Transverse colon (tissue), 4 donors: ENCODE results near the gene MRPL20. TPM values are rescaled to one million over a fixed set of nuclear protein-coding genes. Genes with fewer than 3 reads are reported as not detected.

Experiments used
- DNase-seq: peaks from one replicate; pipeline ENCODE4 v3.0.0-alpha.2; 2019
- H3K27ac ChIP-seq, 4 donors: fragments of 200-600 bp; sonication (generic); 2 replicates each; pipeline ENCODE4 v1.5.1; 2016 to 2018; ENCODE audit warnings: inconsistent platforms in 4 of 4
- H3K27me3 ChIP-seq: fragments of 200-600 bp; sonication (generic); 2 replicates; pipeline ENCODE4 v1.5.1; 2017; ENCODE audit warnings: inconsistent platforms
- H3K36me3 ChIP-seq, 4 donors: fragments of 200-600 bp; sonication (generic); 2 replicates each; pipeline ENCODE4 v1.5.1; 2017 to 2019; ENCODE audit warnings: inconsistent platforms in 4 of 4
- H3K4me1 ChIP-seq, 4 donors: fragments of 200-600 bp; sonication (generic); 2 replicates each; pipeline ENCODE4 v1.5.1; 2017 to 2020; ENCODE audit warnings: inconsistent platforms in 4 of 4
- H3K4me3 ChIP-seq, 4 donors: fragments of 200-600 bp; sonication (generic); 1 replicate in 1 of 4; 2 replicates in 3 of 4; pipeline versions ENCODE4 v1.5.1 to v1.6.1; 2017 to 2019; ENCODE audit warnings: inconsistent platforms in 4 of 4
- H3K9me3 ChIP-seq, 2 donors: fragments of 200-600 bp; sonication (generic); 2 replicates each; pipeline ENCODE4 v1.5.1; 2017 to 2019; ENCODE audit warnings: inconsistent platforms in 2 of 2
- EP300 ChIP-seq: sonication (generic); formaldehyde crosslinking; IDR thresholded peaks from one replicate; pipeline ENCODE4 v1.6.1; 2017; ENCODE audit warnings: antibody characterized with exemption, low read depth
- POLR2A ChIP-seq: fragments of 450-650 bp; IDR thresholded peaks from one replicate; pipeline ENCODE4 v1.6.1; 2016; ENCODE audit warnings: antibody characterized with exemption, mild to moderate bottlenecking, moderate library complexity
- POLR2AphosphoS5 ChIP-seq, 3 donors: sonication (generic); formaldehyde crosslinking; IDR thresholded peaks; one replicate each; pipeline ENCODE4 v1.6.1; 2016; ENCODE audit warnings: antibody characterized with exemption in 3 of 3
- WGBS, 2 donors: methylation state at CpG; one replicate each; pipeline ENCODE4 v1.1.5; 2018; ENCODE audit warnings: low coverage in 1 of 2; 5-methylcytosine and 5-hydroxymethylcytosine counted together
- in situ Hi-C, 4 donors: fragments of 200-750 bp; cut with MboI; loops; one replicate each; pipeline versions ENCODE4 v1.15.0 to v1.15.1; 2017; ENCODE audit warnings: low sequenced_read_pairs in 3 of 4, low pct_ligation_motif_present in 1 of 4, low pct_unique_long_range_greater_than_20kb in 1 of 4
- intact Hi-C: fragments of 100-400 bp; cut with DNase I; formaldehyde crosslinking; loops from one replicate; pipeline ENCODE4 v1.15.1; 2023; ENCODE audit warnings: low total_unique reads
- total RNA-seq, 4 donors: library from RNA; depleted of rRNA; stranded (reverse); fragments of >200 nt; gene quantifications; one replicate each; pipeline ENCODE4 v1.1.0, GENCODE V29; 2016
- TF ChIP-seq, protein P1 (sequence below), 5 experiments: fragments of 200-600 bp in 3 of 5; fragments of 450-650 bp in 2 of 5; sonication (generic) in 3 of 5; IDR thresholded peaks; 1 replicate in 2 of 5; 2 replicates in 3 of 5; pipeline ENCODE4 v1.5.1; 2016 to 2017; ENCODE audit warnings: antibody characterized with exemption in 5 of 5, inconsistent platforms in 3 of 5, mild to moderate bottlenecking in 2 of 5, moderate library complexity in 1 of 5

The MRPL20 gene
- total RNA-seq, 4 donors from 2014 or later = 40.0 to 183 (median 97.0) TPM

DNA sequence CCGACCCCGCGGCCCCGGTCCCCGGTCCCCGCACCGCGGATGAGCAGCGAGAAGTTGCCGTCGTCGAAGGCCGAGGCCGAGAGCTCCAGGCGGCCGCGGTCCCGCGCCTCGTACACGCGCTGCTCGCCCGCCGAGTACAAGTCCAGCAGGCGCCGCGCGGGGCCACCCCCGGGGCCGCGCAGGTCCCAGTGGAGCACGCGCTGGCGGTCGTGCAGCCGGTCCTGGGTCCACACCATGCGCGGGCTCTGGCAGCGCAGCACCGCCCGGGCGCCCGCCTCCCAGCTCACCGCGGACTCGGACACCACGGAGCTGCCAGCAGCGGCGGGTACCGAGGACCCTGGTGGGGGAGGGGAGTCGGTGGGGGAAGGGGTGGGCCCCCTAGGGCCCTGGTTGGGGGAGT is 51.7 kb downstream of the MRPL20 start:
- H3K27ac ChIP-seq = peak overlapping the region; percentile 86 to 92 (median 89)

DNA sequence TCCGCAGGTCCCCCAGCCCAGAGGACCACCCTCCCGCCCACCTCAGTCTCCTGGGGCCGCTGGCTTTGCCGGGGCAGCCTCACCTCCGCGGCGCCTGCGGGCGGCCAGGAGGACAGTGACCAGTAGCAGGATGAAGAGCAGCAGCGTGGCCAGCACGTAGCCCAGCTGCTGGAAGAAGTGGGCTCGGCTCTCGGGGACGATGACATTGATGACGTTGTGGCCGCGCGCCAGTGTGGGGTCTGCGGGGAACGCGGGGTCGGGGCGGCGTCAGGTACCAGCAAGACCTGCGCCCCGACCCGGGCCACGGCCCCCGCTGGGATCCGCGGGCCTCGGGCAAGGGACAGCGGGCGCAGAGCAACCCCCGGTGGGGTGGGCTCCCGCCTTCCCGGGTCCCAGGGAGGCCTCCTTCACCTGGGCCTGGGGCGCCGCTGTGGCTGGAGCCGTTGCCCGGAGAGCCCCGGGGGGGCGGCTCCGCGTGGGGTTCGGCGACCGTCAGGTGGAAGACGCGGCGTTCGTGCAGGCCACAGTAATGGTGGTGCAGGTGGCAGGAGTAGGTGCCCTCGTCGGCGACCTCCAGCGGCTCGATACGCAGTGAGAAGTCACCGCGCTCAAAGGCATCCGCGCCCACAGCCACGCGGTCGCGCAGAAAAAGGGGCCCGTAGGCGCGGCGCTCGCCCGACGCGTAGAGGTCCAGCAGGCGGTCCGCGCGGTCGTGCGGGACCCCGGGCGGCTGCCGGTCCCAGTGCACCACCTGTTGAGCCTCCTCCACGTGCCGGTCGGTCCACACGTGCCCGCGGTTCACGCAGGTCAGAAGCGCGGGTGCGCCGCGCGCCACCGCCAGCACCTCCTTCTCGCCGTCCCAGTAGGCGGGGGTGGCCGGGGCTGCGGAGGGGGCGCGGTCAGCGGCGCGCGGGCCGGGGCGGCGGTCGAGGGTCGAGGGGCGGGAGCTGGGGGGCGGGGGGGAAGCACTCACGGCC is 52.5 kb downstream of the MRPL20 start:
- H3K4me1 ChIP-seq = peaks cover 21 to 57% (median 42%) of the 10 kb centered on the region in 4 donors
- TF ChIP-seq POLR2AphosphoS5 (IDR thresholded peaks at IDR 0.05) = no peak
- TF ChIP-seq, protein P1, sequence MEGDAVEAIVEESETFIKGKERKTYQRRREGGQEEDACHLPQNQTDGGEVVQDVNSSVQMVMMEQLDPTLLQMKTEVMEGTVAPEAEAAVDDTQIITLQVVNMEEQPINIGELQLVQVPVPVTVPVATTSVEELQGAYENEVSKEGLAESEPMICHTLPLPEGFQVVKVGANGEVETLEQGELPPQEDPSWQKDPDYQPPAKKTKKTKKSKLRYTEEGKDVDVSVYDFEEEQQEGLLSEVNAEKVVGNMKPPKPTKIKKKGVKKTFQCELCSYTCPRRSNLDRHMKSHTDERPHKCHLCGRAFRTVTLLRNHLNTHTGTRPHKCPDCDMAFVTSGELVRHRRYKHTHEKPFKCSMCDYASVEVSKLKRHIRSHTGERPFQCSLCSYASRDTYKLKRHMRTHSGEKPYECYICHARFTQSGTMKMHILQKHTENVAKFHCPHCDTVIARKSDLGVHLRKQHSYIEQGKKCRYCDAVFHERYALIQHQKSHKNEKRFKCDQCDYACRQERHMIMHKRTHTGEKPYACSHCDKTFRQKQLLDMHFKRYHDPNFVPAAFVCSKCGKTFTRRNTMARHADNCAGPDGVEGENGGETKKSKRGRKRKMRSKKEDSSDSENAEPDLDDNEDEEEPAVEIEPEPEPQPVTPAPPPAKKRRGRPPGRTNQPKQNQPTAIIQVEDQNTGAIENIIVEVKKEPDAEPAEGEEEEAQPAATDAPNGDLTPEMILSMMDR (IDR thresholded peaks at IDR 0.05) = no peak
- no peak for TF ChIP-seq POLR2A
- peak overlapping the region in 3 of 4 donors; percentile 88 to 92 (median 90) for H3K27ac ChIP-seq
- in situ Hi-C loops (no loop called here), intact Hi-C loops (no loop called here)
- H3K4me3 ChIP-seq = no peak overlapping the region
- DNase-seq = no peak
- H3K27me3 ChIP-seq = peaks cover 62% of the 10 kb centered on the region
- WGBS, 2 donors = 63% methylated on average over 74 of the region's 116 CpGs; no CpG with 5 or more reads in 1 of the 2 donors
- no peaks in the 10 kb centered on the region for H3K36me3 ChIP-seq
- no peaks in the 10 kb centered on the region for H3K9me3 ChIP-seq

More for the DNA sequence above, 51.7 kb downstream of the MRPL20 start:
- no peak for DNase-seq
- peaks cover 70% of the 10 kb centered on the region for H3K27me3 ChIP-seq
- TF ChIP-seq, protein P1 (IDR thresholded peaks at IDR 0.05) = no peak
- TF ChIP-seq POLR2A (no peak), POLR2AphosphoS5 (IDR thresholded peaks at IDR 0.05) (no peak), EP300 (no peak)
- in situ Hi-C loops (no loop called here), intact Hi-C loops (no loop called here)
- H3K4me3 ChIP-seq = peak overlapping the region in 2 of 4 donors; percentile 21 to 54
- H3K9me3 ChIP-seq = no peaks in the 10 kb centered on the region
- H3K36me3 ChIP-seq = no peaks in the 10 kb centered on the region
- peaks cover 24 to 66% (median 42%) of the 10 kb centered on the region in 4 donors for H3K4me1 ChIP-seq
- 8% methylated on average over 15 of the region's 52 CpGs; no CpG with 5 or more reads in 1 of the 2 donors for WGBS, 2 donors

DNA sequence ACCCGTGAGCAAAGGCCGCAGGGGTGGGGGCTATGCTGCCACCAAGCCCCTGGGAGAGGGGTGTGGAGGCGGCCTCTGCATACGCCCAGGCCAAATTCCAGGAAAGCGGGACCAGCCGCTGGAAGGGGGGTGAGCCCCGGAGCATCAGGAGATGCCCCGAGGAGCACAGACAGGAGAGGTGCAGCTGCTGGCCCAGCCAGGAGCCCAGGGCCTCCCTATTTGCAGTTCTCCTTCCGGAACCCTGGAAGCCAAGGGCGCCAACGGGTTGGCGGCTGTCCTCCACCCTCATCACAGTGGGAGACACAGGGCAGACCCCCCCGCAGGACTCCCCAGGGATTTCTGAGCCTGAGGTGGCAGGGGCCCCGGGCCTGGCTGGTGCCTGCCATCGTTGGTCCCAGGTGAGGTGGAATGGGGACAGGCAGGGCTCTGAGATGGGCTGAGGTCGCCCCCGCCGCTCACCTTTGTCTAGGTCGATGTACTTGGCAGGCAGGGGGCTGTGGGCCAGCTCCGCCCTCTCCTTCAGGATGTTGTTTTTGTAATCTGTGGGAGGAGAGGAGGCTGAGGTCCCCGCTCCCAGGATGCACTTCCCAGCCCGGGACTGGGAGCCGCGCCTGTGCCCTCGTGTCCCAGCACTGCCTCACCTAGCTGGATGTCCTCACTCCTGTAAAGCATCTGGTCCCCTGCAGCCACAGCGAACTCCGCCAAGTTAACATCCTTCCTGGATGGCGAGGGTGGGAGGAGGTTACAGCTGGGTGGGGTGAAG is 53.5 kb downstream of the MRPL20 start:
- Histone ChIP-seq H3K36me3 (no peaks in the 10 kb centered on the region), H3K27ac (peak overlapping the region in 1 of 4 donors; percentile 68), H3K27me3 (peaks cover 54% of the 10 kb centered on the region), H3K9me3 (no peaks in the 10 kb centered on the region), H3K4me3 (no peak overlapping the region), H3K4me1 (peaks cover 21 to 47% (median 39%) of the 10 kb centered on the region in 4 donors)
- in situ Hi-C loops = no loop called here
- intact Hi-C loops = no loop called here
- DNase-seq = no peak
- TF ChIP-seq POLR2A = no peak
- TF ChIP-seq POLR2AphosphoS5 (IDR thresholded peaks at IDR 0.05) = no peak
- TF ChIP-seq, protein P1 (IDR thresholded peaks at IDR 0.05) = no peak
- TF ChIP-seq EP300 = no peak
- 30% methylated on average over 2 of the region's 28 CpGs; no CpG with 5 or more reads in 1 of the 2 donors for WGBS, 2 donors
